Activated T-helper 1 cell treated with Interleukin-2 at 50 U/mL for 16 hours (primary cell): ENCODE measurements around the gene URB1.
"Not testable (repeated sequence)": the region's sequence is repeated elsewhere in the genome, so short reads cannot be mapped to it uniquely, and the experiment has no call there.

Experiments used
- DNase-seq: peaks from one replicate; pipeline ENCODE4 v3.0.0-alpha.2; 2020; ENCODE audit warnings: low read depth

Gene URB1

GRCh38 chr21:32370998-32371766 is 21.6 kb downstream of the URB1 start:
- DNase-seq = no peak

GRCh38 chr21:32368961-32369360 is 23.9 kb downstream of the URB1 start:
- DNase-seq = not testable (repeated sequence)

GRCh38 chr21:32368386-32368785 is 24.4 kb downstream of the URB1 start:
- DNase-seq = no peak

- no peak for DNase-seq
Observed at GRCh38 chr21:32367158-32367557, 25.7 kb downstream of the URB1 start.

- no peak for DNase-seq
Observed at GRCh38 chr21:32366191-32366590, 26.6 kb downstream of the URB1 start.

GRCh38 chr21:32364796-32365195 is 28.0 kb downstream of the URB1 start:
- no peak for DNase-seq

GRCh38 chr21:32364387-32364786 is 28.4 kb downstream of the URB1 start:
- no peak for DNase-seq

GRCh38 chr21:32360401-32360975 is 32.3 kb downstream of the URB1 start:
- DNase-seq = no peak

- DNase-seq = no peak
Observed at GRCh38 chr21:32359719-32360260, 33.0 kb downstream of the URB1 start.

- DNase-seq = no peak
Observed at GRCh38 chr21:32356874-32357395, 35.9 kb downstream of the URB1 start.

- DNase-seq = no peak
Observed at GRCh38 chr21:32353002-32353711, 39.7 kb downstream of the URB1 start.

GRCh38 chr21:32352526-32352925 is 40.3 kb downstream of the URB1 start:
- no peak for DNase-seq

- DNase-seq = no peak
Observed at GRCh38 chr21:32351428-32351827, 41.4 kb downstream of the URB1 start.

- DNase-seq = no peak
Observed at GRCh38 chr21:32350981-32351380, 41.8 kb downstream of the URB1 start.

- no peak for DNase-seq
Observed at GRCh38 chr21:32350211-32350980, 42.4 kb downstream of the URB1 start.

GRCh38 chr21:32349333-32349944 is 43.4 kb downstream of the URB1 start:
- no peak for DNase-seq

GRCh38 chr21:32348604-32349332 is 44.0 kb downstream of the URB1 start:
- no peak for DNase-seq

- no peak for DNase-seq
Observed at GRCh38 chr21:32347977-32348376, 44.8 kb downstream of the URB1 start.

GRCh38 chr21:32347351-32347750 is 45.5 kb downstream of the URB1 start:
- DNase-seq = no peak

GRCh38 chr21:32346951-32347350 is 45.9 kb downstream of the URB1 start:
- no peak for DNase-seq
